ENCODE results near the gene ILRUN.
"Not testable (repeated sequence)": the region's sequence is repeated elsewhere in the genome, so short reads cannot be mapped to it uniquely, and the experiment has no call there.

ILRUN gene

DNA sequence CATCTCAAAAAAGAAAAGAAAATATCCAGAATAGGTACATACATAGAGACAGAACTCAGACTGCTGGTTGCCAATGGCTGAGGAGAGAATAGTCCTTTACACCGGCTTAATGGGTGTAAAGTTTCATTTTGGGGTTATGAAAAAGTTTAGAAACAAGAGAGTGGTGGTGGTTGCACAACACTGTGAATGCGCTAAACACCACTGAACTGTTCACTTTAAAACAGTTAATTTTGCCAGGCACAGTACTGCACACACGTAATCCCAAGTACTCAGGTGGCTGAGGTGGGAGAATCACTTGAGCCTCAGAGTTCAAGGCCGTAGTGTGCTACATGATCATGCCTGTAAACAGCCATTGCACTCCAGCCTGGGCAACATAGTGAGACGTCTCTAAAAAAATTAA lies 7.6 kb downstream of the ILRUN start:
- H3K4me3 ChIP-seq (IDR thresholded peaks at IDR 0.05; ENCODE audit: insufficient read depth, low read depth, low read length): no peak overlapping the region
- H4K20me1 ChIP-seq (ENCODE audit: insufficient read depth): no peaks in the 10 kb centered on the region
- no peak overlapping the region for H3K9ac ChIP-seq
- peaks cover 41% of the 10 kb centered on the region for H3K4me1 ChIP-seq (ENCODE audit: low read depth, poor library complexity, severe bottlenecking)
- 0 out of 2 replicates have a peak, but pooled peaks cover 3% of the 10 kb centered on the region for H3K36me3 ChIP-seq (ENCODE audit: insufficient read depth)
- H3K4me2 ChIP-seq: no peak overlapping the region
- no peaks in the 10 kb centered on the region for H3K27me3 ChIP-seq (ENCODE audit: insufficient read depth, low read depth)
- H3K79me2 ChIP-seq (ENCODE audit: insufficient read depth, low read depth): peaks cover 79% of the 10 kb centered on the region
- no peak overlapping the region for H3K27ac ChIP-seq
- no peak overlapping the region for H2AFZ ChIP-seq (ENCODE audit: low read depth)
- TF ChIP-seq, protein P1, sequence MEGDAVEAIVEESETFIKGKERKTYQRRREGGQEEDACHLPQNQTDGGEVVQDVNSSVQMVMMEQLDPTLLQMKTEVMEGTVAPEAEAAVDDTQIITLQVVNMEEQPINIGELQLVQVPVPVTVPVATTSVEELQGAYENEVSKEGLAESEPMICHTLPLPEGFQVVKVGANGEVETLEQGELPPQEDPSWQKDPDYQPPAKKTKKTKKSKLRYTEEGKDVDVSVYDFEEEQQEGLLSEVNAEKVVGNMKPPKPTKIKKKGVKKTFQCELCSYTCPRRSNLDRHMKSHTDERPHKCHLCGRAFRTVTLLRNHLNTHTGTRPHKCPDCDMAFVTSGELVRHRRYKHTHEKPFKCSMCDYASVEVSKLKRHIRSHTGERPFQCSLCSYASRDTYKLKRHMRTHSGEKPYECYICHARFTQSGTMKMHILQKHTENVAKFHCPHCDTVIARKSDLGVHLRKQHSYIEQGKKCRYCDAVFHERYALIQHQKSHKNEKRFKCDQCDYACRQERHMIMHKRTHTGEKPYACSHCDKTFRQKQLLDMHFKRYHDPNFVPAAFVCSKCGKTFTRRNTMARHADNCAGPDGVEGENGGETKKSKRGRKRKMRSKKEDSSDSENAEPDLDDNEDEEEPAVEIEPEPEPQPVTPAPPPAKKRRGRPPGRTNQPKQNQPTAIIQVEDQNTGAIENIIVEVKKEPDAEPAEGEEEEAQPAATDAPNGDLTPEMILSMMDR (conservative IDR thresholded peaks at IDR 0.05; ENCODE audit: low read depth, low read length): no peak

DNA sequence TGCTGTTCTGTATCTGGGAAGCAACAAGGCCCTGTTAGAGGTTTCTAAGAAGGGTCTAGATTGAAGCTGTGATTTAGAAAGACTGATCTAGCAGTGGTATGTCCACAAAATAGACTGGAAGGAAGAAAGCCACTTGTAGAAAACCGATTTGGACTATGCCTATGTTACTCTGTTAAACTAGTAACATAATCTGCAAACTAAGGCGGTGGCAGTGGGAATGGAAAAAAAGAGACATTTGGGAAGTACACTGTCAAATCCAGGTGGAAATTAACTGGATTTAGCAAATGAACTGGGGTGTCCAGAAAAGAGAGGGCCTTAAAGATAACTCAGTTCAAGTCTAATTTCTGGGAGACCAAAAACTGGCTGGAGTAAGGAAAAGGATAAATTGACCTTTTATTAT lies 11.6 kb downstream of the ILRUN start:
- Histone ChIP-seq H3K27ac (no peak overlapping the region), H3K79me2 (ENCODE audit: insufficient read depth, low read depth) (peaks cover 64% of the 10 kb centered on the region), H3K4me1 (ENCODE audit: low read depth, poor library complexity, severe bottlenecking) (peaks cover 32% of the 10 kb centered on the region)

DNA sequence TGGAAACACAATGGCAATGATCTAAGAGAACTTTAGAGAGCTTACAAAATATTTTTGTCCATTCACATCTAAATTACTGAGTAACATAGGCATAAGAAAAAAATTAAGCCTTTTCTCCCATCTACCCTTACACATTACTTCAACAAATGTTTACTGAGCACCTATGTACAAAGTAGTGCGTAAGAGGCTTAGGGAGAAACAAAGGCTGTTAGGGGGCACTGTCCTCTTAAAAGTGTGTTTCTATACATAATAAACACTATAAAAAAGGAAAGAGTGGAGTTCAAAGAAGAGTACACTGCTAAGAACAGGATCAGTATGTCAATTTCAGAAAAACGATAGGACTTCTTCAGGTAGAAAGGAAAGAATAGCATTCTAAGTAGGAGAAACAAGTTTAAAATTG lies 12.2 kb downstream of the ILRUN start:
- Histone ChIP-seq H3K4me2 (no peak overlapping the region), H3K27ac (no peak overlapping the region)
- TF ChIP-seq, protein P1 (conservative IDR thresholded peaks at IDR 0.05; ENCODE audit: low read depth, low read length): no peak

More for the DNA sequence above, 11.6 kb downstream of the ILRUN start:
- no peak overlapping the region for H3K4me3 ChIP-seq (IDR thresholded peaks at IDR 0.05; ENCODE audit: insufficient read depth, low read depth, low read length)
- H3K27me3 ChIP-seq (ENCODE audit: insufficient read depth, low read depth): no peaks in the 10 kb centered on the region
- no peaks in the 10 kb centered on the region for H3K36me3 ChIP-seq (ENCODE audit: insufficient read depth)
- H3K9ac ChIP-seq: no peak overlapping the region
- TF ChIP-seq, protein P1 (conservative IDR thresholded peaks at IDR 0.05; ENCODE audit: low read depth, low read length): no peak
- no peaks in the 10 kb centered on the region; the same call in 1 of the 2 replicates for H4K20me1 ChIP-seq (ENCODE audit: insufficient read depth)
- no peak overlapping the region for H2AFZ ChIP-seq (ENCODE audit: low read depth)
- H3K4me2 ChIP-seq: no peak overlapping the region

DNA sequence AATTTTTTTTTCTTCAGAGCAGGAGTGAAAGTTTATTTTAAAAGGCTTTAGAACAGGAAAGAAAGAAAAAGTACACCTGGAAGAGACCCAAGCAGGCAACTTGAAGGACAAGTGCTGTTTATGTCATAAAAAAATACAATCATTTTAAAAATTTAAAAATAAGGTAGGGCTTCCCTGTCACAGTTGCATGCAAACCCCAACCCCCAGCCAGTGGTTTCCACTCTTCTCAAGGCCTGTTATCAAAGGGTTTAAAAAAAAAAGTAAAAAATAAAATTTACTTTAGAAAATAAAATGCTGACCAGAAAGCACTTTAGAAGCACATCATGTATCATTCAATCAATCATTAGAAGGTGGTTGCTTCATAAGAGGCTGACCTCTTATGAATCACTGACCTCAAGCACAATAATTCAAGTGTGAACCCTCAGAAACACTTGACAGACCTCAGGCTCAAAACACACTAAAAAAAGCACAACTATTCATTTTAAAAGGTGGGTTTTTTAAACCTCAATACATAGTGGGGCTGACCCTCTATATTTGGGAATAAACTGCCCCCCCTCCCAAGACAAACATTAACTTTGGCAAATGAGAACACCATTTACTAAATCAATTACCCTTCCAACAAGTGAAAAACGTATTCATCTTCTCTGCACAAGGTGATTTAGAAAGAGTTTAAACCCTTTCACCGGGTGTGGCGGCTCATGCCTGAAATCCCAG lies 15.6 kb downstream of the ILRUN start:
- Histone ChIP-seq H3K9ac (no peak overlapping the region), H3K27ac (no peak overlapping the region), H2AFZ (ENCODE audit: low read depth) (no peak overlapping the region), H3K4me2 (no peak overlapping the region), H4K20me1 (ENCODE audit: insufficient read depth) (no peaks in the 10 kb centered on the region; the same call in 1 of the 2 replicates), H3K4me1 (ENCODE audit: low read depth, poor library complexity, severe bottlenecking) (peaks cover 31% of the 10 kb centered on the region), H3K79me2 (ENCODE audit: insufficient read depth, low read depth) (peaks cover 75% of the 10 kb centered on the region), H3K27me3 (ENCODE audit: insufficient read depth, low read depth) (no peaks in the 10 kb centered on the region), H3K36me3 (ENCODE audit: insufficient read depth) (no peaks in the 10 kb centered on the region), H3K4me3 (IDR thresholded peaks at IDR 0.05; ENCODE audit: insufficient read depth, low read depth, low read length) (no peak overlapping the region)
- TF ChIP-seq, protein P1 (conservative IDR thresholded peaks at IDR 0.05; ENCODE audit: low read depth, low read length): no peak

More for the DNA sequence above, 12.2 kb downstream of the ILRUN start:
- H3K27me3 ChIP-seq (ENCODE audit: insufficient read depth, low read depth): no peaks in the 10 kb centered on the region
- no peaks in the 10 kb centered on the region; the same call in 1 of the 2 replicates for H4K20me1 ChIP-seq (ENCODE audit: insufficient read depth)
- no peak overlapping the region for H3K4me3 ChIP-seq (IDR thresholded peaks at IDR 0.05; ENCODE audit: insufficient read depth, low read depth, low read length)
- peaks cover 32% of the 10 kb centered on the region for H3K4me1 ChIP-seq (ENCODE audit: low read depth, poor library complexity, severe bottlenecking)
- no peak overlapping the region for H2AFZ ChIP-seq (ENCODE audit: low read depth)
- H3K79me2 ChIP-seq (ENCODE audit: insufficient read depth, low read depth): peaks cover 64% of the 10 kb centered on the region
- H3K36me3 ChIP-seq (ENCODE audit: insufficient read depth): no peaks in the 10 kb centered on the region
- H3K9ac ChIP-seq: no peak overlapping the region

DNA sequence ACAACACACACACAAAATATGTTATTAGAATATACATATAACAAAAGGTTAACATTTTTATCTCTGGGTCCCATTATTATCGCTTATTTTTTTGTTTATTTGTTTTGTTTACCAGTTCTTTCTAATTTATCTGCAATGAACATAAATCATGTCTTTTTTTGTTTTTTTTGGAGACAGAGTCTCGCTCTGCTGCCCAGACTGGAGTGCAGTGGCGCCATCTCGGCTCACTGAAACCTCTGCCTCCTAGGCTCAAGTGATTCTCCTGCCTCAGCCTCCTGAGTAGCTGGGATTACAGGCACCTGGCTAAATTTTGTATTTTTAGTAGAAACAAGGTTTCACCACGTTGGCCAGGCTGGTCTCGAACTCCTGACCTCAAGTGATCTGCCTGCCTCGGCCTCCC lies 16.3 kb downstream of the ILRUN start:
- H3K27ac ChIP-seq; H3K9ac ChIP-seq; H3K36me3 ChIP-seq (ENCODE audit: insufficient read depth); H3K27me3 ChIP-seq (ENCODE audit: insufficient read depth, low read depth); H4K20me1 ChIP-seq (ENCODE audit: insufficient read depth); H2AFZ ChIP-seq (ENCODE audit: low read depth); H3K4me2 ChIP-seq; H3K4me3 ChIP-seq (IDR thresholded peaks at IDR 0.05; ENCODE audit: insufficient read depth, low read depth, low read length): not testable (repeated sequence)
- H3K4me1 ChIP-seq (ENCODE audit: low read depth, poor library complexity, severe bottlenecking): peaks cover 37% of the 10 kb centered on the region
- H3K79me2 ChIP-seq (ENCODE audit: insufficient read depth, low read depth): peaks cover 75% of the 10 kb centered on the region

Measured in KMS-11 (cell line).